ENCODE results near the gene CLCF1. TPM values are rescaled to one million over a fixed set of nuclear protein-coding genes. Genes with fewer than 3 reads are reported as not detected.

CLCF1 gene
- total and polyA plus RNA-seq, 10 of the 15 experiments (the other 5 are each of a cell fraction or from before 2014, with no cell fraction given) = 0.16 to 2.1 (median 0.63) TPM; not detected in 1

- ATAC-seq (no peak), FAIRE-seq (no peak), DNase-seq (ENCODE audit: low read depth, low spot score) (no peak)
- Histone ChIP-seq H3K4me3 (no peak overlapping the region), H3K27me3 (replicated peaks in 1 of 2; ENCODE audit: control insufficient read depth in 2 of 2, insufficient read depth in 2 of 2, low read length in 1 of 2) (peaks cover 1 to 4% of the 10 kb centered on the region in 2 experiments; a peak in 2 of 4 replicates), H3K79me2 (ENCODE audit: control insufficient read depth, insufficient read depth, low read length) (no peaks in the 10 kb centered on the region), H3K36me3 (ENCODE audit: control insufficient read depth in 2 of 2, insufficient read depth in 2 of 2, low read length in 1 of 2) (no peaks in the 10 kb centered on the region), H2AFZ (ENCODE audit: control insufficient read depth, low read depth, low read length) (no peak overlapping the region), H3K4me2 (ENCODE audit: control insufficient read depth, insufficient read depth) (no peak overlapping the region), H3K27ac (ENCODE audit: control insufficient read depth, insufficient read depth) (no peak overlapping the region), H4K20me1 (ENCODE audit: control insufficient read depth, insufficient read depth) (peaks cover 5% of the 10 kb centered on the region; the same call in 1 of the 2 replicates), H3K9me3 (replicated peaks; ENCODE audit: control insufficient read depth, insufficient read depth, low read length) (no peaks in the 10 kb centered on the region), H3K4me1 (ENCODE audit: control insufficient read depth, insufficient read depth, low read length) (peaks cover 8% of the 10 kb centered on the region), H3K9ac (ENCODE audit: control insufficient read depth, insufficient read depth, low read length) (no peak overlapping the region)
- no peak for TF ChIP-seq RBBP5 (conservative IDR thresholded peaks at IDR 0.05)
- no peak for TF ChIP-seq ZNF592 (IDR thresholded peaks at IDR 0.05)
- no peak for TF ChIP-seq POLR2A (IDR thresholded peaks at IDR 0.05; ENCODE audit: low read depth, low read length)
- TF ChIP-seq RAD21 (IDR thresholded peaks at IDR 0.05; ENCODE audit: insufficient read depth, low read depth, low read length) = no peak
- TF ChIP-seq, protein P1, sequence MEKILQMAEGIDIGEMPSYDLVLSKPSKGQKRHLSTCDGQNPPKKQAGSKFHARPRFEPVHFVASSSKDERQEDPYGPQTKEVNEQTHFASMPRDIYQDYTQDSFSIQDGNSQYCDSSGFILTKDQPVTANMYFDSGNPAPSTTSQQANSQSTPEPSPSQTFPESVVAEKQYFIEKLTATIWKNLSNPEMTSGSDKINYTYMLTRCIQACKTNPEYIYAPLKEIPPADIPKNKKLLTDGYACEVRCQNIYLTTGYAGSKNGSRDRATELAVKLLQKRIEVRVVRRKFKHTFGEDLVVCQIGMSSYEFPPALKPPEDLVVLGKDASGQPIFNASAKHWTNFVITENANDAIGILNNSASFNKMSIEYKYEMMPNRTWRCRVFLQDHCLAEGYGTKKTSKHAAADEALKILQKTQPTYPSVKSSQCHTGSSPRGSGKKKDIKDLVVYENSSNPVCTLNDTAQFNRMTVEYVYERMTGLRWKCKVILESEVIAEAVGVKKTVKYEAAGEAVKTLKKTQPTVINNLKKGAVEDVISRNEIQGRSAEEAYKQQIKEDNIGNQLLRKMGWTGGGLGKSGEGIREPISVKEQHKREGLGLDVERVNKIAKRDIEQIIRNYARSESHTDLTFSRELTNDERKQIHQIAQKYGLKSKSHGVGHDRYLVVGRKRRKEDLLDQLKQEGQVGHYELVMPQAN (conservative IDR thresholded peaks at IDR 0.05) = no peak
- no peak for TF ChIP-seq USF1 (IDR thresholded peaks at IDR 0.05; ENCODE audit: borderline replicate concordance, extremely low read length, insufficient read depth, low read depth, low read length)
- no peak for TF ChIP-seq RB1 (IDR thresholded peaks at IDR 0.05; ENCODE audit: borderline replicate concordance)
- no peak for TF ChIP-seq CBX3 (IDR thresholded peaks at IDR 0.05; ENCODE audit: borderline replicate concordance, low read depth)
- TF ChIP-seq WRNIP1 (IDR thresholded peaks at IDR 0.05; ENCODE audit: borderline replicate concordance, low read depth, low read length) = no peak
- no peak for TF ChIP-seq BACH1 (IDR thresholded peaks at IDR 0.05; ENCODE audit: borderline replicate concordance)
- TF ChIP-seq GABPA (IDR thresholded peaks at IDR 0.05; ENCODE audit: low read depth) = no peak
- WGBS (ENCODE audit: insufficient coverage, insufficient replicate concordance, low lambda C conversion rate, missing lambda C conversion rate) = 69% methylated on average over 3 of the region's 3 CpGs
- RAD21 ChIA-PET (ENCODE audit: unreplicated experiment) = interaction anchor here (4.2 kb wide), 1 partner anchor 17 kb away, joined by 24 read pairs; no protein-coding TSS in a partner anchor
- POLR2A ChIA-PET = interaction anchor here (0.6 kb wide), 1 partner anchor 11 kb away, joined by 3 read pairs; the partner anchor contains the start of gene POLD4
- no TSS peak for BruUV-seq (replicated peaks)
- intact Hi-C loops (cut with micrococcal nuclease; ENCODE audit: unreplicated experiment) = no loop called here
- CTCF ChIA-PET = interaction anchor here (0.6 to 26.2 kb wide), 4 partner anchors 8 to 282 kb away, joined by 3 to 1301 read pairs (median 10); partner anchors contain the start of genes CLCF1 and RAD9A
- in situ Hi-C loops (cut with MboI) = no loop called here
- SMC1A ChIA-PET (ENCODE audit: uncharacterized antibody, unreplicated experiment) = interaction anchor here (1.3 to 15.8 kb wide), 2 partner anchors 14 to 17 kb away, joined by 4 to 646 read pairs; partner anchors contain the start of gene CLCF1
Measured at GRCh38 chr11:67364169-67364568, 9.2 kb downstream of the CLCF1 start.
